Upper lobe of left lung (tissue), 6 donors: ENCODE results near the gene IL1RAPL2. TPM values are rescaled to one million over a fixed set of nuclear protein-coding genes. Genes with fewer than 3 reads are reported as not detected.

ENCODE experiments used
- ATAC-seq, 2 donors: fragments of 200-7000 bp; cut with Tn5 transposase; one replicate each; pipeline ENCODE4 v1.9.1; 2022; ENCODE audit warnings: mild to moderate bottlenecking in 2 of 2, moderate library complexity in 2 of 2; ENCODE audit not compliant: low FRiP score in 2 of 2
- DNase-seq, 2 donors: peaks; one replicate each; pipeline ENCODE4 v3.0.0-alpha.2; 2019 to 2020
- H3K27ac ChIP-seq, 4 donors: fragments of 200-600 bp; sonication (generic); one replicate each; pipeline ENCODE4 v1.5.1; 2016 to 2019
- H3K27me3 ChIP-seq, 4 donors: fragments of 200-600 bp; sonication (generic); one replicate each; pipeline ENCODE4 v1.5.1; 2017 to 2019
- H3K36me3 ChIP-seq, 4 donors: fragments of 200-600 bp; sonication (generic); one replicate each; pipeline ENCODE4 v1.5.1; 2016 to 2019
- H3K4me1 ChIP-seq, 4 donors: fragments of 200-600 bp; sonication (generic); one replicate each; pipeline ENCODE4 v1.5.1; 2018 to 2019
- H3K4me3 ChIP-seq, 4 donors: fragments of 200-600 bp; sonication (generic); one replicate each; pipeline ENCODE4 v1.5.1; 2017 to 2019; ENCODE audit warnings: mild to moderate bottlenecking in 2 of 4, moderate library complexity in 1 of 4
- H3K9me3 ChIP-seq, 4 donors: fragments of 200-600 bp; sonication (generic); one replicate each; pipeline ENCODE4 v1.5.1; 2018 to 2019
- EP300 ChIP-seq, 4 donors: sonication (generic); formaldehyde crosslinking; IDR thresholded peaks; one replicate each; pipeline ENCODE4 v1.5.1; 2017; ENCODE audit warnings: antibody characterized with exemption in 4 of 4, control low read depth in 2 of 4
- POLR2A ChIP-seq, 4 donors: fragments of 450-650 bp; IDR thresholded peaks; one replicate each; pipeline ENCODE4 v1.5.1; 2016 to 2017; ENCODE audit warnings: antibody characterized with exemption in 4 of 4, mild to moderate bottlenecking in 2 of 4
- POLR2AphosphoS5 ChIP-seq, 2 donors: sonication (generic); formaldehyde crosslinking; IDR thresholded peaks; one replicate each; pipeline ENCODE4 v1.5.1; 2017; ENCODE audit warnings: antibody characterized with exemption in 2 of 2
- whole genome bisulfite sequencing, 2 donors: methylation state at CpG; one replicate each; pipeline ENCODE4 v1.1.5; 2017 to 2018; 5-methylcytosine and 5-hydroxymethylcytosine counted together
- total RNA-seq, 6 donors: library from RNA; depleted of rRNA in 4 of 6; stranded (reverse); fragments of >200 nt in 4 of 6; gene quantifications; one replicate each; pipeline versions ENCODE4 v1.1.0 to v1.2.1, GENCODE V29; 2016 to 2021
- TF ChIP-seq, protein P1 (sequence below), 6 experiments: fragments of 450-650 bp in 4 of 6; fragments of 200-600 bp in 2 of 6; sonication (generic) in 2 of 6; IDR thresholded peaks; one replicate each; pipeline ENCODE4 v1.5.1; 2016 to 2019; ENCODE audit warnings: antibody characterized with exemption in 6 of 6
- donor health status: DM: no; HTN: no; CAD: no; lungs with moderate emphysema.
- donor health status: DM: no; HTN: yes; CAD: no; lungs with severe emphysema.

Gene IL1RAPL2
- total RNA-seq, 6 donors from 2014 or later: not detected

DNA sequence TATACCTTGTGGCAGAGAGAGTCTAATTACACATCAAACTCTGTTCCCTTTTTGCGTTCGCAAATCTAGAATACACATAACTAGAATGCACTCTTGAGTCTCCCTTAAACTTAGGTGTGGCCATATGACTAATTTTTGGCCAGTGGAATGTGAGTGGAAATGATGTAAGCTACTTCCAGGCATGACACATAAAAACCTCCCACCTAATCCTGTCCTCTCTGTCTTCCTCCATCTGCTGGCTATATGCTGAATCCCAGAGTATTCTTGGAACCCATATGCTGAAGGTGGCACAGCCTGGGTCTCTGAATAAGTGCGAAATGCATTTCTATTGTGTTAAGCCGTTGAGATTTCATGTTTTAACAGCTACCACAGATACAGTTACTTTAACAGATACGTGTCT, 986.4 kb downstream of the IL1RAPL2 start:
- TF ChIP-seq POLR2AphosphoS5 (IDR thresholded peaks at IDR 0.05) (no peak), POLR2A (IDR thresholded peaks at IDR 0.05) (no peak), EP300 (IDR thresholded peaks at IDR 0.05) (no peak)
- TF ChIP-seq, protein P1, sequence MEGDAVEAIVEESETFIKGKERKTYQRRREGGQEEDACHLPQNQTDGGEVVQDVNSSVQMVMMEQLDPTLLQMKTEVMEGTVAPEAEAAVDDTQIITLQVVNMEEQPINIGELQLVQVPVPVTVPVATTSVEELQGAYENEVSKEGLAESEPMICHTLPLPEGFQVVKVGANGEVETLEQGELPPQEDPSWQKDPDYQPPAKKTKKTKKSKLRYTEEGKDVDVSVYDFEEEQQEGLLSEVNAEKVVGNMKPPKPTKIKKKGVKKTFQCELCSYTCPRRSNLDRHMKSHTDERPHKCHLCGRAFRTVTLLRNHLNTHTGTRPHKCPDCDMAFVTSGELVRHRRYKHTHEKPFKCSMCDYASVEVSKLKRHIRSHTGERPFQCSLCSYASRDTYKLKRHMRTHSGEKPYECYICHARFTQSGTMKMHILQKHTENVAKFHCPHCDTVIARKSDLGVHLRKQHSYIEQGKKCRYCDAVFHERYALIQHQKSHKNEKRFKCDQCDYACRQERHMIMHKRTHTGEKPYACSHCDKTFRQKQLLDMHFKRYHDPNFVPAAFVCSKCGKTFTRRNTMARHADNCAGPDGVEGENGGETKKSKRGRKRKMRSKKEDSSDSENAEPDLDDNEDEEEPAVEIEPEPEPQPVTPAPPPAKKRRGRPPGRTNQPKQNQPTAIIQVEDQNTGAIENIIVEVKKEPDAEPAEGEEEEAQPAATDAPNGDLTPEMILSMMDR (IDR thresholded peaks at IDR 0.05): no peak
- Histone ChIP-seq H3K4me1 (no peaks in the 10 kb centered on the region), H3K27ac (no peak overlapping the region), H3K36me3 (no peaks in the 10 kb centered on the region), H3K27me3 (no peaks in the 10 kb centered on the region), H3K4me3 (no peak overlapping the region), H3K9me3 (no peaks in the 10 kb centered on the region)
- ATAC-seq (no peak), DNase-seq (no peak)
- 68 to 91% methylated on average over 5 of the region's 5 CpGs for WGBS, 2 donors

DNA sequence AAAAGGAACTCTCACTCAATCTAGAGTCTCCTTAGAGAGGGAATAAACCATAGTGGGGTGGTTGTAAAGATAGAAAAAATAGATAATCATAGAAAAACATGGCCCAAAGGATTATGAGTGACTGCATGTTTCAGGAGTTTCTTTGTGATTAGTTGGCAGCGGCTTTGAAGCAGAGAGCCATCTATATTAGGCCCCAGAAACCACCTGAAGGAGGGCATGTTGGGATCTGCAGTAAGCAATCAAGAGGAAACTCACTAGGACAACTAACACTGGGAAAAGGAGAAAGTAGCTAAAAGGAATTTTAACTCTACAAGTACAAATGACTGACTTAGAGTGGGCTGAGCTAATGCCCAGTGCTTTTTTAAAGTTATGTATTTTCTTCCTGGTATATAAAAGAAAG, 987.1 kb downstream of the IL1RAPL2 start:
- TF ChIP-seq EP300 (IDR thresholded peaks at IDR 0.05) (no peak), POLR2AphosphoS5 (IDR thresholded peaks at IDR 0.05) (no peak), POLR2A (IDR thresholded peaks at IDR 0.05) (no peak)
- TF ChIP-seq, protein P1 (IDR thresholded peaks at IDR 0.05): no peak
- Histone ChIP-seq H3K27ac (no peak overlapping the region), H3K9me3 (no peaks in the 10 kb centered on the region), H3K4me1 (no peaks in the 10 kb centered on the region), H3K36me3 (no peaks in the 10 kb centered on the region), H3K27me3 (no peaks in the 10 kb centered on the region), H3K4me3 (no peak overlapping the region)
- ATAC-seq (no peak), DNase-seq (no peak)
- 43 to 90% methylated on average over 1 of the region's 1 CpG for WGBS, 2 donors

- TF ChIP-seq POLR2A (IDR thresholded peaks at IDR 0.05) (no peak), EP300 (IDR thresholded peaks at IDR 0.05) (no peak), POLR2AphosphoS5 (IDR thresholded peaks at IDR 0.05) (no peak)
- TF ChIP-seq, protein P1 (IDR thresholded peaks at IDR 0.05): no peak
- no peak overlapping the region for H3K4me3 ChIP-seq
- no peaks in the 10 kb centered on the region for H3K9me3 ChIP-seq
- WGBS, 2 donors: 41 to 83% methylated on average over 1 of the region's 1 CpG
- no peak for ATAC-seq
- DNase-seq: no peak
- no peaks in the 10 kb centered on the region for H3K27me3 ChIP-seq
- no peaks in the 10 kb centered on the region for H3K4me1 ChIP-seq
- H3K27ac ChIP-seq: no peak overlapping the region
- H3K36me3 ChIP-seq: no peaks in the 10 kb centered on the region
These were observed 998.5 kb downstream of the IL1RAPL2 start for GRCh38 chrX:105564501-105564900.

GRCh38 chrX:105565856-105566255, 999.9 kb downstream of the IL1RAPL2 start:
- 66 to 77% methylated on average over 2 of the region's 2 CpGs for WGBS, 2 donors
- ATAC-seq (no peak), DNase-seq (no peak)
- H3K9me3 ChIP-seq: no peaks in the 10 kb centered on the region
- TF ChIP-seq POLR2AphosphoS5 (IDR thresholded peaks at IDR 0.05) (no peak), EP300 (IDR thresholded peaks at IDR 0.05) (no peak), POLR2A (IDR thresholded peaks at IDR 0.05) (no peak)
- TF ChIP-seq, protein P1 (IDR thresholded peaks at IDR 0.05): no peak
- no peak overlapping the region for H3K27ac ChIP-seq
- H3K36me3 ChIP-seq: no peaks in the 10 kb centered on the region
- H3K27me3 ChIP-seq: no peaks in the 10 kb centered on the region
- H3K4me1 ChIP-seq: no peaks in the 10 kb centered on the region
- H3K4me3 ChIP-seq: no peak overlapping the region

GRCh38 chrX:105567082-105567481, 1001.1 kb downstream of the IL1RAPL2 start:
- ATAC-seq (no peak), DNase-seq (no peak)
- H3K4me1 ChIP-seq: no peaks in the 10 kb centered on the region
- no peak overlapping the region for H3K27ac ChIP-seq
- H3K27me3 ChIP-seq: no peaks in the 10 kb centered on the region
- TF ChIP-seq, protein P1 (IDR thresholded peaks at IDR 0.05): no peak
- no peak for TF ChIP-seq EP300 (IDR thresholded peaks at IDR 0.05)
- no peak for TF ChIP-seq POLR2A (IDR thresholded peaks at IDR 0.05)
- no peak for TF ChIP-seq POLR2AphosphoS5 (IDR thresholded peaks at IDR 0.05)
- H3K9me3 ChIP-seq: no peaks in the 10 kb centered on the region
- H3K4me3 ChIP-seq: no peak overlapping the region
- H3K36me3 ChIP-seq: no peaks in the 10 kb centered on the region
